Liver (tissue), 3 donors: ENCODE results near the gene NOTCH1.

Experiments
- CTCF ChIP-seq: fragments of 150-350 bp; IDR thresholded peaks from 2 replicates; pipeline ENCODE4 v1.5.1; 2017; ENCODE audit warnings: improper control_type of control experiment, low read depth, low read length; ENCODE audit not compliant: missing input control
- GABPA ChIP-seq, 2 donors: IDR thresholded peaks in 1 of 2; conservative IDR thresholded peaks in 1 of 2; 2 replicates each; pipeline ENCODE4 v1.6.1; 2016; ENCODE audit warnings: antibody characterized with exemption in 2 of 2, mild to moderate bottlenecking in 1 of 2, moderate library complexity in 1 of 2
- RAD21 ChIP-seq, 2 donors: IDR thresholded peaks; 2 replicates each; pipeline ENCODE4 v1.6.1; 2016; ENCODE audit warnings: antibody characterized with exemption in 2 of 2, mild to moderate bottlenecking in 2 of 2
- REST ChIP-seq: IDR thresholded peaks from 2 replicates; pipeline ENCODE4 v1.6.1; 2016; ENCODE audit warnings: antibody characterized with exemption, mild to moderate bottlenecking
- TF ChIP-seq, protein P1 (sequence below): IDR thresholded peaks from 2 replicates; pipeline ENCODE4 v1.6.1; 2016; ENCODE audit warnings: antibody characterized with exemption
- donor health status: healthy.
- donor health status: healthy.

DNA sequence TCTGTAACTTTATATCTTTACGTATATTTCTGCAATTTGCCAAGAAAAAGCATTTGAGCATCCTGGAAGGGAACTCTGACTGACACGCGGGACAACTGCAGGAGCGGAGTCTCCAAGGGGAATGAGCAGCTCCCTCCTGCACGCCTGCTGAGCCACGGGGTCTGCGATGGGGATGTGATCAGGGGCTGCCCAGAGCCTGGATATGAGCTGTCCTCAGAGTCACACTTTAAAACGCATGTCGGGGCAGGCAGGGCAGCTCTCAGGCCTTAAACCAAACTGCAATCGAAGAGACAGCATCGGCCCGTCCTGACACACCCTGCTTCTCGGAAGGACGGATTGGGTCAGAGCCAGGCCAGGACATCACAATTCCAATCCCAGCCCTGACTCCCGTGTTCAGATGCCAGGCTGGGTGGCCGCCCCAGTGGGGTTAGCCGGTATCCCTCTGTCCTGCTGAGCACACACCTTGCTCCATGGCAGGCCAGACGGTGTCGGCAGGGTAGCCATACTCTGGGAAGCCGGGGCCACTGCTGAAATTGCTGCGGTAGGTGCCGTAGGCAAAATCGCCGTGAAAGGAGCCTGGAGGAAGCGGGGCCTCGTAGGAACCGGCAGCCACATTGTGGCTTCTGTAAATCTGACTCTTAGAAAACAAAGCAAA lies 80.2 kb downstream of the NOTCH1 start:
- no peak for TF ChIP-seq CTCF
- TF ChIP-seq REST: no peak
- TF ChIP-seq GABPA (IDR thresholded peaks at IDR 0.05 in 1 of 2, conservative IDR thresholded peaks at IDR 0.05 in 1 of 2): no peak
- no peak for TF ChIP-seq RAD21 (IDR thresholded peaks at IDR 0.05)
- TF ChIP-seq, protein P1, sequence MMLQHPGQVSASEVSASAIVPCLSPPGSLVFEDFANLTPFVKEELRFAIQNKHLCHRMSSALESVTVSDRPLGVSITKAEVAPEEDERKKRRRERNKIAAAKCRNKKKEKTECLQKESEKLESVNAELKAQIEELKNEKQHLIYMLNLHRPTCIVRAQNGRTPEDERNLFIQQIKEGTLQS: no peak
